SKM-1 (cell line): ENCODE data around the gene ITGAE.

Source experiments
- DNase-seq: peaks from one replicate; lab custom pipeline; 2025; ENCODE audit not compliant: unreplicated experiment; lab: John Stamatoyannopoulos, UW

Gene ITGAE

DNA sequence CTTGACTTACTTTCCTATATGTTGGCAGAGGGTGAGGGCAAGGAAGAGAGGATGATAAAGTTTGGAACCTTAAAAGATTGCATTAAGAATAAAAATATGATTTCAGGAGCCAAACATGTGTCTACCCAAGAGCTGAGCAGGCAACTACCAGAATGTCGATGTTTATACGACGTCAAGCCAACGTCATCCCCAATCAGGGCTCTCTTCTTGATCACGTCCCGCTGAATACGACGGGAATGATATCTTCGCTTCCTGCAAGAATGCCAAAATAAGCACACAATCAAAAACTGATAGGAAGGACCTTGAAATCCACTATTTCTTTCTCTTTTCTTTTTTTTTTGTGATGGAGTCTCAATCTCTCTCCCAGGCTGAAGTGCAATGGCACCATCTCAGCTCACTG lies 20.1 kb upstream of the ITGAE start:
- DNase-seq: no peak

DNA sequence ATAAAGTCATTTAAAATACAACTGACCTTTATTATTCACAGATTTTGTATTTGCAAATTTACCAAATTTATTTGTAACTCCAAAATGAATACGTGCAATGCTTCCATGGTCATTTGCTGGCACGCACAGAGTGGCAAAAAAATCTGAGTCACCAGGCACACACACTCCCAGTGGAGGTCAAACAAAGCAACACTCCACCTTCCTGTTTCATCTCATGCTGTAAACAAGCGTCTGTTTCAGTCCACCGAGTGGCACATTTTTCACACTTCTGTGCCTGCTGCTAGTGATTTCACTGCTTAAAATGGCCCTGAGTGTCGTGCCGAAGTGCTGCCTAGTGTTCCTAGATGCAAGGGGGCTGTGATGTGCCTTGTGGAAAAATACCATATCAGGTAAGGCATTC lies 17.8 kb upstream of the ITGAE start:
- DNase-seq: no peak

- DNase-seq: no peak
These were observed 17.0 kb upstream of the ITGAE start for GRCh38 chr17:3817851-3818605.

- DNase-seq: no peak
These were observed 14.9 kb upstream of the ITGAE start for GRCh38 chr17:3815925-3816324.

- no peak for DNase-seq
These were observed 14.1 kb upstream of the ITGAE start for GRCh38 chr17:3815122-3815521.

DNA sequence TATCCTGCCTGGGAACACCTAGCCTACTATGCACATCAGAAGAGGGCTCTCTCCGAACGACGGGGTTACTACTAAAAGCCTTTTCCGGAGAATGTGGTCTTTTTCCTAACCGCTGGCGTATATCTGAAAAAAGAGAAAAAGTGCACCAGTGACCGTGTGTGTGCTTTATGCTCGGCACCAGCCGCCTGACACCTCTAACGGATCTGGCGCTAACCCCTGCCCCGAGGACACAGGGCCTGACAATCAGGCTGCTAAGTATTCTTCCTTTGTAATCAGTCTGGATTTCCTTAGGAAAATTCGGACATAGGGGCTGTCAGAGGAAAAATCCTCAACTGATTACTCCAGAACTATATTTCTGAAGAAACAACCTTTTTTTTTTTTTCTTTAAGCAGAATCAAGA lies 13.4 kb upstream of the ITGAE start:
- DNase-seq: no peak

GRCh38 chr17:3813171-3813570 lies 12.2 kb upstream of the ITGAE start:
- no peak for DNase-seq

DNA sequence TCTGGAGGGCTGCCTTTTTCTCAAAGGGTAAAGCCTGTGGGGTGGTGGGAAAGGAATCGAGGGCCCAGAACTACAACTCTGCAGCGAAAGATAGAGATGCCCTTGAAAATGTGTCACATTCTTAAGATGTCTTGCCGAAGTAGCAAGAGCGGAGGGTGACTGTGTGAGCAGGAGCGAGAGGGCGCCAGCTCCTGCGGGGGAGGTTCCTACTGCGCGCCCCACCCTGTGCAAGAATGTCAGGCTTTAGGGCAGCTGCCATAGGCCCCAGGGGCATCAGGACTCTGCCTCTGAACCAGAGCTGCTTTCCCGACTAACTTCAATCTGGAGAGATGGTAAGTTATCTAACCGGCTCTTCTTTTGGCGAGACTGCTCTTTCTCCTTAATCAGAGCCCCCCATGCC lies 11.8 kb upstream of the ITGAE start:
- no peak for DNase-seq

DNA sequence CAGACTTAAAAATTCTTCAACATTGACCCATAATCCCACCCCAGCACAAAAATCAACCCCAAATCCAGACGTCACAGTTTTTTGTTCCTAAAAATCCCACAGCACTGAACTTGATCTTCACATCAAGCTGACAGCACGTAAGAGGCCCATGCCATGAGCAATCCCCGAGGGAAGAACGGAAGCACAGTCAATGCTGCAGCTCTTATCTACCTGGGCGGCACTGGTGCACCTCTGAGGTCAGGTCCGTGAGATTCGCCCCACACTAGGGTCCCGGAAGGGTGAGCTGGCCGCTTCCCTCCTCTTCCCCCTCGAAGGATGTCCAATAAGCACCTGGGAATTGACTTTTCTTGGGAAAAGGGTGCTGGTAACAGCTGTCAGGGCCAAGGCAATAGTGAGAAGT lies 11.3 kb upstream of the ITGAE start:
- DNase-seq: no peak

DNA sequence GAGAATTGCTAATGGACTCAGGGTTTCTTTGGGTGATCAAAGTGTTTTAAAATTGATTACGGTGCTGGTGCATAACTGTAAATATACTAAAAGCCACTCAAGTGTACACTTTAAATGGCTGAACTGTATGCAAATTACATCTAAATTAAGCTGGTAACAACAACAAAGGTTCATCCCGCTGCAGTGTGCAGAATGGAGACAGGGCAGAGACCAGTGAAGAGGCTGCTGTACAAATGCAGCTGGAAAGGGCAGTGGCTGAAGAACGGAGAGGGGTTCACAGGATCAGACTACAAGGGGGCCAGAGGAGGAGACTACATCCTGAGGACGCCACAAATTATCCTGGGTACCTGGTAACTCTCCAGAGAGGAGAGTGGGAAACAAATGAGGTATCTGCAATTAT lies 9.0 kb upstream of the ITGAE start:
- DNase-seq: no peak

DNA sequence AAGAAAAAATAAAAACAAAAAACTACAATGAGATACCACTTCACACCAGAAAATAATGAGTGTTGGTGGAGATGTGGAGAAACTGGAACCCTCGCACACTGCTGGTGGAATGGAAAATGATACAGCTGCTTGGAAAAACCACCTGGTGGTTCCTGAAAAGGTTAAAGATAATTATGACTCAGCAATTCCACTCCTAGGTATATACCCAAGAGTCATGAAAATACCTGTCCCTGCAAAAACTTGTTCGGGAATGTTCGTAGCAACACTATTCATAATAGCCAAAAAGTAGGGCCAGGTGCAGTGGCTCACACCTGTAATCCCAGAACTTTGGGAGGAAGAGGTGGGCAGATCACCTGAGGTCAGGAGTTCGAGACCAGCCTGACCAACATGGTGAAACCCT lies 8.1 kb upstream of the ITGAE start:
- no peak for DNase-seq

- no peak for DNase-seq
These were observed 7.7 kb upstream of the ITGAE start for GRCh38 chr17:3808701-3809100.

GRCh38 chr17:3805581-3805980 lies 4.6 kb upstream of the ITGAE start:
- no peak for DNase-seq

DNA sequence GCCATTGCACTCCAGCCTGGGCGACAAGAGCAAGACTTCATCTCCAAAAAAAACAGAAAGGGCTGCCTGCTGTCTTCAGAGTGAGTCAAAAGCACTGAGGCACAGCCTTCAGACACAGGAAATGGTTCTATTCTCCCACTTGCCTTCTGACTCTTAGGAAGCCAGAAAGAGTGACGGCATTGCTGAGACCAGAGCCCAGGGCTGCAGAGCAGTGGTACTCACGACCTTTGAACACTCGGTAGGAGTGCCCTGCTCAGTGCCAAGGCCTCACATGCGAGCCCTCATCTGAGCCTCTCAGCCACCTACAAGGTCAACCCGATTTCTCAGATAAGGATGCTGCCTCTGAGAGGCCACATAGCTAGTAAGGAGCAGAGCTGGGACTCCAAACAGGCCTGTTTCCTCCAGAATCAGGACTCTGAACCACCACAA lies 3.5 kb upstream of the ITGAE start:
- DNase-seq: no peak

- DNase-seq: no peak
These were observed 2.3 kb upstream of the ITGAE start for GRCh38 chr17:3803308-3803640.

DNA sequence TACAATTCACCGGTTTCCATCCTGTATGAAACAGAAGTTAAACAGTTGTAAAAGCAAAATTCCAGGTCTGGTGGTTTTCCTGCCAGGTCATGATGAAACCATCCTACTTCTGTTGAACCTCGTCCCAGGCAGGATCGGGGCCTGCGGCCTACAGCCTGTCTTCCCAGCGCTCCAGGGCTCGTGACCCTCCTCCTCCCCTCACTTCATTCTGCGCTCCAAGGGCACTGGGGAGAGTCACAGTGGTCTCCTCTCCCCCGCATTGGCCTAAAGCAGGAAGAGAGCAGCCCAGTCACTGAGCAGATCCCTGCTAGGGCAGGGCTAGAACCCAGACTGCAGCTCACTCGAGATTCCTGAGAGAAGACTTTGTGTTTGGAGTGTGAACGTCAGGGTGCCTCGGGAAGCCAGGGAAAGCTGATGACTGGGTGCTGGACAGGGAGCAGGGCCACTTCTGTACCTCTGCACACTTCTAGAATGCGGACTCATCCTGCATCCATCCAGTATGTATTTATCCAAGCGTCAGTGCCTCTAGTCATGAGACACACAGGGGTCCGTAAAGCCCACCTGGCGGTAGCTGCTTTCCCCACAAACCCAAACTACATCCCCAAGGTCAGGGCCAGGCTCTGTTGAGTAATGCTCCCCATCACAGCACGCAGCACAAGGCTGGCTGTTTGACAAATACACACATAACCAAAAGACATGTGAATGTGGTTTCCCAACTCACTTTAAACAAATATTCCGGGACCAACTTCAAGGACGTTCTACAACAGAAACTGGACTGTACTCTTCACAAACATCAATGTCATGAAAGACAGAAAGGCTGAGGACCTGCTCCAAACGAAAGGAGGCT lies 1.7 kb upstream of the ITGAE start:
- DNase-seq: no peak

DNA sequence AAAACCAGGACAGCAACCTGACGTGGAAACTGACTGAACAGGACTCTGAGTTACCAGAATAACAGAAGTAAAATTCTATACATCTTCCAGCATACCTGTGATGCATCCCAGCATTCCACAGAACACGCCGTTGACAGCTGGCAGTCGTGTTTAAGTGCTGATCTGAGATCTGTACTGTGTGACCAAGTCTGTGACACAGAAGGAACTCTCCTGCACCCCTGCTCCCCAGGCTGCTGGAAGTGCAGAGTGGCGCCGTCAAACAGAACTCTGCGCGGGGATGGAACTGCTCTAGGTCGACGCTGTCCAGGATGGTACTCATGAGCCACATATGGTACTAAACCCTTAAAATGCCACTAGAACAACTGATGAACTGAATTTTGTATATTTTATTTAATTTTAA lies 804 bp upstream of the ITGAE start:
- no peak for DNase-seq

DNA sequence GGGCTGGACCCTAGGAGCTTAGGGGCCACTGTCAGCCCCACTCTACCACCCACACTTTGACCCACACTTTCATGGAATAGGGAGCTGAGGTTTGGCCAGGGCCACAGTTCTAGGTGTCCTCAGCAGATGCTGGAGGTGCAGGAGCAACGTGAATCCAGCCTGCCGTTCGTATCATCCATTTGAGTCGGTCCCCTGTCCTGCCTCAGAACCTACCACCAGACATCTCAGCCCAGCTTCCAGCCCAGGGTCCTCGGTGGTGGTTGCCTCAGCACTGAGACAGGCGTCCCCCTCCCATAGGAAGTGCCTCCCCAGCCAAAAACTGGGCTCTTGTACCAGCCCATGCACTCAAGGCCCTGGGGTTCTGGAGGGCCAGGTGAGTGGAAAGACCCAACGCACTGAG lies 359 bp upstream of the ITGAE start:
- DNase-seq: no peak

GRCh38 chr17:3799181-3799945 lies 1.6 kb downstream of the ITGAE start:
- no peak for DNase-seq

GRCh38 chr17:3798273-3799180 lies 2.5 kb downstream of the ITGAE start:
- DNase-seq: no peak

DNA sequence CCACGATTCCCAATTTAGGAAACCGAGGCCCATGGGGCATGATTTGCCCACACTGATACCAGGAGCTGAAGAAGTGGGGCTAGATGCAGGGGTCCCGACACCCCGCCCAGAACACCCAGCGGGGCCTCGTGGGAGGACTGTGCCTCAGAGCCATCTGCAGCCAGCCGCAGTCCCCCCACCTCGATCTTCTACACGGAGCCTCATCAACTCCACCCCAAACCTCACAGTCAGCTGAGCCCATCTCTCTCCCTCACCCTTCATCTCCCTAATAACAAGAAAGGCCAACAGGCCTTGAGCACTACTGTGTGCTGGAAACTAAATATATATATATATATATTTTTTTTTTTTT lies 4.2 kb downstream of the ITGAE start:
- no peak for DNase-seq
